ENCODE data around the gene CACUL1.

Gene CACUL1

GRCh38 chr10:118689070-118689858, 65.5 kb downstream of the CACUL1 start:
- no peak overlapping the region for H3K4me3 ChIP-seq (ENCODE audit: low read depth, low read length)
- TF ChIP-seq CTCF (IDR thresholded peaks at IDR 0.05; ENCODE audit: insufficient read depth, low read depth, low read length, missing control alignments), result no peak
- DNase-seq (ENCODE audit: low read depth), result no peak

DNA sequence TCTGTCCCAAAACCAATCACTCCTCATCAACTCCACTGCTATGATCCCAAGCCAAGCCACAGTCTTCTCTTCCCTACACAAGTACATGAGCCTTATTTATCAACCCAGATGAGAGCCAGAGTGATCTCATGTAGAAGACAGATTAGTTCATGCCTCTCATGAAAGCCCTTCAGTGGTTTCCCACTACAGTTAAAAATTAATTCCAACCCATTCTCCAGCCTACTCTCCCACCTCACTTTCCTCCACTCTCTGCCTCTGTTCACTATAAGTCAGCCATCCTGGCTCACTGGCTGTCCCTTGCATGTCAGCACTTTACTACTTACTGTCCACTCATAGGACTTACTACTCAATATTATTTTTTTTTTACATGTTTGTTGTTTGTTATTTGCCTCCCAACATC, 67.3 kb downstream of the CACUL1 start:
- TF ChIP-seq CTCF (IDR thresholded peaks at IDR 0.05; ENCODE audit: insufficient read depth, low read depth, low read length, missing control alignments), result no peak
- DNase-seq (ENCODE audit: low read depth), result no peak
- H3K4me3 ChIP-seq (ENCODE audit: low read depth, low read length), result no peak overlapping the region

DNA sequence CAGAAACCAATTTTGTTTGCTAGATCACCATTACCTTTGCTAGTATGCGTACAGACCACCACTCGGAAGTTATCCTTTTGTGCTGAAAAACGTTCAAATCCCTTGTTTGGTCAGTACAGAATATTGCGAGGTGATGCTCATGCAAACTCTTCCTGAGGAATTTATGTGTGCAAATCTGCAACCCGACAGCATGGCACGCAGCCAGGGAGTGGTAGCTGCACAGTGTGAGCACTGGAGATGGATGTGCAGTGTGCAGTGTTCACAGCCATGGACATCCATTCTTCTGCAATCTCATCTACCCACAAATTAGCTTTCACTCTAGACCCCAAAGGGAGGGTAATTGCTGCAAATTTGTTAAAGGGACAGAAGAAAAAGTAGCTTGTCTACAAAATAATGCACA, 72.2 kb downstream of the CACUL1 start:
- DNase-seq (ENCODE audit: low read depth), result no peak
- no peak overlapping the region for H3K4me3 ChIP-seq (ENCODE audit: low read depth, low read length)
- TF ChIP-seq CTCF (IDR thresholded peaks at IDR 0.05; ENCODE audit: insufficient read depth, low read depth, low read length, missing control alignments), result no peak

DNA sequence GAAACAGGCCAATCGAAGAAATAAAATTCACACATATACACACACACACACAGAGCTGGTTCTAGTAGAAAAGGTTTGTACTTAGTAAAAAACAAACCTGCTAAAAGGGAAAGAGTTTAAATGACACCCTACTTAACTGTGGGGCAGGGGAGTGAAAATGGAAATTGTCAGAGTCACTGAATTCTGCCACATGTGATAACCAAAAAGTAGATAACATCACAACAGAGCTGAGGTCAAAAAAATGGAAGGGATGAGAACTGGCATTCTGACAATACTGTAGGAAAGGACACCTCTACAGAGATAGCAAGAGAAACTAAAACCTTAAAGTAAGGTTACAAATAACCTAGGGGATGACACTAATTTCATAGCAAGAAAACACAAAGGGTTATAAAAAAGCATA, 74.6 kb downstream of the CACUL1 start:
- no peak for DNase-seq (ENCODE audit: low read depth)
- no peak overlapping the region for H3K4me3 ChIP-seq (ENCODE audit: low read depth, low read length)
- TF ChIP-seq CTCF (IDR thresholded peaks at IDR 0.05; ENCODE audit: insufficient read depth, low read depth, low read length, missing control alignments), result no peak

DNA sequence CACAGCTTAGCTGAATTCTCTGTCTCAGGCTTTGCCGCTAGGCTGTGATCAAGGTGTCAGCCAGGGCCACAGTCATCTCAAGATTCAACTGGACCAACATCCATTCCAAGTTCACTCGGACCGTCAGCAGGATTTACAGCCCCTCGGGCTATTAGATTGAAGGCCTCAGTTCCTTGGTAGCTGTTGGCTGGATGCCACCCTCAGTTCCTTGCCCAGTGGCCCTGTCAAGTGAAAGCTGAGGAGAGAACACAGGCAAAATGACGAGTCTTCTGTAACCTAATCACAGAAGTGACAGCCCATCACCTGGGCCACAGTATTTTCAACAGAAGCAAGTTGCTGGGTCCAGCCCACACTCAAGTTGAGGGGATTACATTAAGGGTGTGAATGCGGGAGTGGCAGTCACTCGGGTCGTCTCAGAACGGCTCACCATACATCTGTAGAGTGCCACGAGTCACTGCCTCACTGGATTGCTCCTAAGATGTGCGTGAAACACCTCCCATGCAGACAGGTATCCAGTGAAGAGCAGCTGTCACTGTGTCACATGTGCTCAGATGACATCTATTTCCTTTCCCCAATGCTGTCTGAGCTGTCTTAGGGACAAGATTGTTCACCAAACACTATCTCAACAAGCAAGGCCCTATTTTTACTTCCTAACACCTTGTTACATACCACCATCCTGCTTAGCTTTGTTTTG, 80.4 kb downstream of the CACUL1 start:
- H3K4me3 ChIP-seq (ENCODE audit: low read depth, low read length), result no peak overlapping the region
- TF ChIP-seq CTCF (IDR thresholded peaks at IDR 0.05; ENCODE audit: insufficient read depth, low read depth, low read length, missing control alignments), result no peak
- DNase-seq (ENCODE audit: low read depth), result no peak

DNA sequence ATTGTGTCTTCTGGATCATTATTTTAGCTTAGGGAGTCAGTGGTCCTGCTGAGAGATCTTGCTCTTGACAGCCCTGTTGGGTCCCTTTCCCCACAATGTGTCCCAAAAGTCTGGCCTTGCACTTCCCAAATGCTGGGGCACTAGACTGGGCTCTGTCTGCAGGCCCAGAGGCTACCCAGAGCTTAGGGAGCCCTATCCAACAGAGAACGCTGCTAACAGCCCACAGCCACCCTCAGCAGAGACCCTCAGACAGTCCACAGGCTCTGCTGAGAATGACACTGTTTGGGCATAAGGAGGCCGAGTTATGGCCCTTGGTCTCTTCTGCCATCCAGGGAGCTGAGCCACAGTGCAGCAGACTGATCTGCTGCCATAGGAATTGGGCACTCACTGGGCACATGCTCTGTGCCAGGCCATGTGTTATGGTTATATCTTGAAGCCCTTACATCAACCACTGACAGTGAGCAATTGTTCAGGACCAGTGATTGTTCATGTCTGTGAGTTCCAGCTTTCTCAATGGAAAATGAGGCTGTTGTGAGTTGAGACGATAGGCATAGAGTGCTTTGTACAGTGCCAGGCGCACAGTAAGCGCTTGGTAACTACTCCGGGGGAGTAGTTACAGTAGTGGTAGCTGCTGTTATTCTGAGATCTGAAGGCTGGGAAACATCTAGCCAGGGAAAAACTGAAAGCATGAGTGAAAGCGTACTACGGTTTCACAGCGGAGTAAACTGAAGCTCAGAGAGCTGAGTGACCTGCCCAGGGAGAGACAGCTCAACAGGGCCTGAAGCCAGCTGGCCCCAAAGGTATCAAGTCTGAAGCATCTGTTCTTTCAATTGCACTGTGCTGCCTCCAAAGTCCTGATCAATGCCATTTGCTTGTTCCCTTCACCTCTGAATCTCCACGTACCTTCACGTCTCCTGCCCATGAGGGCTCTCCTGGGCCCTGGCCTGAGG, 81.7 kb downstream of the CACUL1 start:
- H3K4me3 ChIP-seq (ENCODE audit: low read depth, low read length), result no peak overlapping the region
- no peak for TF ChIP-seq CTCF (IDR thresholded peaks at IDR 0.05; ENCODE audit: insufficient read depth, low read depth, low read length, missing control alignments)
- no peak for DNase-seq (ENCODE audit: low read depth)
